WTC11 (cell line): ENCODE results near the gene SOS2. TPM values are rescaled to one million over a fixed set of nuclear protein-coding genes. Genes with fewer than 3 reads are reported as not detected.

ENCODE experiments used
- ATAC-seq: fragments of 200-7000 bp; cut with Tn5 transposase; 2 replicates; pipeline ENCODE4 v1.10.0; 2021; ENCODE audit warnings: mild to moderate bottlenecking, moderate library complexity
- CTCF ChIA-PET: fragments of 300-600 bp; sonication (Branson Sonifier 250); formaldehyde crosslinking; loops from one replicate; lab custom pipeline; 2021; ENCODE audit warnings: antibody characterized with exemption; lab: Charles Lee
- POLR2A ChIA-PET: fragments of 350-600 bp; sonication (Branson Sonifier 250); formaldehyde crosslinking; loops from one replicate; lab custom pipeline; 2021; ENCODE audit warnings: antibody characterized with exemption; lab: Charles Lee
- DNase-seq: peaks from one replicate; pipeline ENCODE4 v3.0.0; 2021; ENCODE audit warnings: low spot score
- H3K27ac Mint-ChIP-seq: 2 replicates; pipeline ENCODE4 v1.8.0; 2021; ENCODE audit warnings: mixed read lengths
- H3K27me3 Mint-ChIP-seq: 2 replicates; pipeline ENCODE4 v1.8.0; 2021; ENCODE audit warnings: low read depth, mild to moderate bottlenecking, moderate library complexity, mixed read lengths
- H3K36me3 Mint-ChIP-seq: 2 replicates; pipeline ENCODE4 v1.8.0; 2021; ENCODE audit warnings: mixed read lengths
- H3K4me1 Mint-ChIP-seq: 2 replicates; pipeline ENCODE4 v1.8.0; 2022; ENCODE audit warnings: mixed read lengths
- H3K4me3 Mint-ChIP-seq: 2 replicates; pipeline ENCODE4 v1.8.0; 2021; ENCODE audit warnings: mild to moderate bottlenecking, moderate library complexity, mixed read lengths
- H3K9me3 Mint-ChIP-seq: 2 replicates; pipeline ENCODE4 v1.8.0; 2021; ENCODE audit warnings: mixed read lengths
- ATF1 ChIP-seq: sonication (generic); formaldehyde crosslinking; IDR thresholded peaks from 2 replicates; pipeline ENCODE4 v1.8.1; 2023; ENCODE audit warnings: mild to moderate bottlenecking, moderate library complexity, missing genetic modification reagents
- ATF2 ChIP-seq: sonication (generic); formaldehyde crosslinking; IDR thresholded peaks from 2 replicates; pipeline ENCODE4 v1.8.1; 2022; ENCODE audit warnings: low read depth, missing genetic modification reagents, borderline replicate concordance
- ESRRA ChIP-seq: sonication (generic); formaldehyde crosslinking; IDR thresholded peaks from 2 replicates; pipeline ENCODE4 v1.8.1; 2022; ENCODE audit warnings: mild to moderate bottlenecking, missing genetic modification reagents, borderline replicate concordance
- FOXJ3 ChIP-seq: sonication (generic); formaldehyde crosslinking; IDR thresholded peaks from 2 replicates; pipeline ENCODE4 v1.9.0; 2021; ENCODE audit warnings: missing genetic modification reagents, mild to moderate bottlenecking, borderline replicate concordance
- GABPB1 ChIP-seq: sonication (generic); formaldehyde crosslinking; IDR thresholded peaks from 2 replicates; pipeline ENCODE4 v1.8.1; 2023; ENCODE audit warnings: mild to moderate bottlenecking, missing genetic modification reagents
- IRF1 ChIP-seq: sonication (generic); formaldehyde crosslinking; IDR thresholded peaks from 2 replicates; pipeline ENCODE4 v1.8.0; 2023; ENCODE audit warnings: missing genetic modification reagents
- KAT7 ChIP-seq: sonication (generic); formaldehyde crosslinking; IDR thresholded peaks from 2 replicates; pipeline ENCODE4 v1.8.1; 2023; ENCODE audit warnings: missing genetic modification reagents, mild to moderate bottlenecking, borderline replicate concordance
- MAX ChIP-seq: sonication (generic); formaldehyde crosslinking; IDR thresholded peaks from 2 replicates; pipeline ENCODE4 v1.8.0; 2022; ENCODE audit warnings: mild to moderate bottlenecking, missing genetic modification reagents
- NFATC4 ChIP-seq: fragments of 250-450 bp; sonication (Bioruptor Pico); IDR thresholded peaks from 2 replicates; pipeline ENCODE4 v1.9.0; 2021; ENCODE audit warnings: mild to moderate bottlenecking
- NR1H2 ChIP-seq: sonication (generic); formaldehyde crosslinking; IDR thresholded peaks from 2 replicates; pipeline ENCODE4 v1.9.0; 2021; ENCODE audit warnings: mild to moderate bottlenecking, moderate library complexity, missing genetic modification reagents
- NR3C1 ChIP-seq: sonication (generic); formaldehyde crosslinking; conservative IDR thresholded peaks from 2 replicates; pipeline ENCODE4 v1.8.1; 2023; ENCODE audit warnings: low read depth, mild to moderate bottlenecking, missing genetic modification reagents
- USF2 ChIP-seq: sonication (generic); formaldehyde crosslinking; IDR thresholded peaks from 2 replicates; pipeline ENCODE4 v1.8.1; 2023; ENCODE audit warnings: mild to moderate bottlenecking, missing genetic modification reagents, moderate library complexity
- ZNF121 ChIP-seq: sonication (generic); formaldehyde crosslinking; IDR thresholded peaks from 2 replicates; pipeline ENCODE4 v1.8.0; 2023; ENCODE audit warnings: missing genetic modification reagents
- ZNF512 ChIP-seq: sonication (generic); formaldehyde crosslinking; IDR thresholded peaks from 2 replicates; pipeline ENCODE4 v1.8.1; 2022; ENCODE audit warnings: missing genetic modification reagents, borderline replicate concordance
- ZNF532 ChIP-seq: fragments of 250-450 bp; sonication (Bioruptor Pico); IDR thresholded peaks from 2 replicates; pipeline ENCODE4 v1.9.0; 2021; ENCODE audit warnings: mild to moderate bottlenecking, borderline replicate concordance
- ZSCAN18 ChIP-seq: fragments of 250-450 bp; sonication (Bioruptor Pico); IDR thresholded peaks from 2 replicates; pipeline ENCODE4 v2.1.2; 2022; ENCODE audit warnings: mild to moderate bottlenecking, moderate library complexity
- total RNA-seq: library from RNA; stranded (reverse); gene quantifications from 3 replicates; pipeline ENCODE4 v1.2.3, GENCODE V29; 2021

The SOS2 gene
- total RNA-seq, 1 experiment from 2014 or later, result 11.0 TPM

- ChIA-PET POLR2A (no interaction called here), CTCF (interaction anchor here (1.3 kb wide), 1 partner anchor 107 kb away, joined by 3 read pairs; no protein-coding TSS in a partner anchor)
- H3K4me3 Mint-ChIP-seq, result no peak overlapping the region
- no peak for ATAC-seq
- H3K36me3 Mint-ChIP-seq, result no peaks in the 10 kb centered on the region
- no peak for DNase-seq
- TF ChIP-seq NR3C1 (CRISPR knock-in tag) (no peak), ATF2 (no peak), ZNF121 (CRISPR knock-in tag) (no peak), GABPB1 (no peak)
- no peak overlapping the region for H3K27ac Mint-ChIP-seq
- H3K9me3 Mint-ChIP-seq, result no peaks in the 10 kb centered on the region
- H3K27me3 Mint-ChIP-seq, result no peaks in the 10 kb centered on the region
- peaks cover 4% of the 10 kb centered on the region for H3K4me1 Mint-ChIP-seq
Observed at GRCh38 chr14:50213795-50214194, 17.6 kb downstream of the SOS2 start.

GRCh38 chr14:50212726-50213125 lies 18.7 kb downstream of the SOS2 start:
- Mint-ChIP-seq H3K4me1 (peaks cover 4% of the 10 kb centered on the region), H3K27ac (no peak overlapping the region), H3K36me3 (no peaks in the 10 kb centered on the region), H3K9me3 (no peaks in the 10 kb centered on the region), H3K4me3 (no peak overlapping the region), H3K27me3 (no peaks in the 10 kb centered on the region)
- DNase-seq, result no peak
- ATAC-seq, result no peak
- TF ChIP-seq ESRRA (CRISPR knock-in tag), result no peak
- TF ChIP-seq NFATC4 (CRISPR knock-in tag), result no peak
- TF ChIP-seq KAT7 (CRISPR knock-in tag), result no peak
- TF ChIP-seq NR1H2 (CRISPR knock-in tag), result no peak
- TF ChIP-seq ZNF512 (CRISPR knock-in tag), result no peak
- no peak for TF ChIP-seq ZNF532 (CRISPR knock-in tag)
- TF ChIP-seq USF2 (CRISPR knock-in tag), result no peak
- no peak for TF ChIP-seq IRF1 (CRISPR knock-in tag)
- TF ChIP-seq FOXJ3 (CRISPR knock-in tag), result no peak
- no peak for TF ChIP-seq ZSCAN18 (CRISPR knock-in tag)
- no peak for TF ChIP-seq MAX
- TF ChIP-seq ATF1 (CRISPR knock-in tag), result no peak
- CTCF ChIA-PET, result no interaction called here
- POLR2A ChIA-PET, result interaction anchor here (0.6 kb wide), 2 partner anchors 12 to 28 kb away, joined by 6 to 7 read pairs; no protein-coding TSS in a partner anchor
